Endothelial cell of umbilical vein (primary cell): Measurements from ENCODE around the gene MEOX2. TPM values are rescaled to one million over a fixed set of nuclear protein-coding genes. Genes with fewer than 3 reads are reported as not detected.

ENCODE experiments used
- BruUV-seq: library from RNA; stranded (reverse); fragments of 400-500 nt; replicated peaks from 2 replicates; lab custom pipeline; 2021; lab: Mats Ljungman, UMichigan
- CTCF ChIA-PET: fragments of 300-600, 350-600 bp; sonication (Branson Sonifier 250); formaldehyde crosslinking; loops from one replicate; lab custom pipeline; 2021; ENCODE audit warnings: antibody characterized with exemption, inconsistent platforms; lab: Charles Lee
- POLR2A ChIA-PET: fragments of 300-600, 350-600 bp; sonication (Branson Sonifier 250); formaldehyde crosslinking; loops from one replicate; lab custom pipeline; 2021; ENCODE audit warnings: antibody characterized with exemption, inconsistent platforms; lab: Charles Lee
- DNase-seq: peaks from one replicate; pipeline ENCODE4 v3.0.0-alpha.2; 2011; ENCODE audit warnings: low read depth, low spot score
- FAIRE-seq: peaks from 2 replicates; lab custom pipeline; 2011; peaks lifted over from hg19 to GRCh38; lab: Jason Lieb, UNC
- H2AFZ ChIP-seq: 2 replicates; pipeline ENCODE4 v1.6.0; 2012; ENCODE audit warnings: low read depth, low read length, control low read depth, inconsistent platforms
- H3K27ac ChIP-seq: 2 replicates; pipeline ENCODE4 v1.5.1; 2011; ENCODE audit warnings: low read depth, mild to moderate bottlenecking, control low read depth, low read length, moderate library complexity; ENCODE audit not compliant: insufficient read depth
- H3K27me3 ChIP-seq, 2 experiments: 2 replicates each; pipeline versions ENCODE4 v1.6.0 to v1.6.1; 2011; ENCODE audit warnings: low read length in 2 of 2, mixed read lengths in 1 of 2; ENCODE audit not compliant: control insufficient read depth in 2 of 2, insufficient read depth in 2 of 2
- H3K36me3 ChIP-seq, 2 experiments: 2 replicates in 1 of 2; 3 replicates in 1 of 2; pipeline ENCODE4 v1.5.1; 2011; ENCODE audit warnings: low read length in 2 of 2, mild to moderate bottlenecking in 1 of 2, moderate library complexity in 1 of 2; ENCODE audit not compliant: control insufficient read depth in 2 of 2, insufficient read depth in 2 of 2; ENCODE audit errors: extremely low read depth in 1 of 2
- H3K4me1 ChIP-seq: 3 replicates; pipeline ENCODE4 v1.5.1; 2011; ENCODE audit warnings: mild to moderate bottlenecking, low read length; ENCODE audit not compliant: control insufficient read depth, insufficient read depth; ENCODE audit errors: extremely low read depth
- H3K4me2 ChIP-seq: 2 replicates; pipeline ENCODE4 v1.6.1; 2011; ENCODE audit warnings: low read length, control low read depth, mixed read lengths; ENCODE audit not compliant: insufficient read depth
- H3K4me3 ChIP-seq, 3 experiments: fragments of 200-600 bp in 1 of 3; sonication (generic), shearing (Covaris generic) in 1 of 3; replicated peaks in 1 of 3; 2 replicates each; pipeline ENCODE4 v1.5.1; 2011 to 2016; ENCODE audit warnings: control low read depth in 3 of 3, low read length in 3 of 3, mild to moderate bottlenecking in 2 of 3, inconsistent platforms in 1 of 3, low read depth in 1 of 3, moderate library complexity in 1 of 3; ENCODE audit not compliant: insufficient read depth in 1 of 3
- H3K79me2 ChIP-seq: 2 replicates; pipeline ENCODE4 v1.6.0; 2012; ENCODE audit warnings: low read length, inconsistent platforms; ENCODE audit not compliant: control insufficient read depth, insufficient read depth
- H3K9ac ChIP-seq: replicated peaks from 2 replicates; pipeline ENCODE3; 2011; ENCODE audit warnings: low read length, control low read depth; ENCODE audit not compliant: insufficient read depth; ENCODE audit errors: extremely low read depth
- H3K9me1 ChIP-seq: replicated peaks from 3 replicates; pipeline ENCODE4 v1.6.0; 2011; ENCODE audit warnings: mild to moderate bottlenecking, low read length; ENCODE audit not compliant: control insufficient read depth, insufficient read depth; ENCODE audit errors: extremely low read depth
- H3K9me3 ChIP-seq: replicated peaks from 2 replicates; pipeline ENCODE4 v1.5.1; 2012; ENCODE audit warnings: low read length, inconsistent platforms; ENCODE audit not compliant: control insufficient read depth, insufficient read depth
- H4K20me1 ChIP-seq: replicated peaks from 2 replicates; pipeline ENCODE3; 2011; ENCODE audit warnings: mild to moderate bottlenecking, low read length; ENCODE audit not compliant: control insufficient read depth, insufficient read depth; ENCODE audit errors: extremely low read depth
- CTCF ChIP-seq, 2 donors: IDR thresholded peaks; 1 replicate in 1 of 2; 2 replicates in 1 of 2; pipeline ENCODE4 v1.5.1; 2011; ENCODE audit warnings: low read length in 2 of 2, mild to moderate bottlenecking in 2 of 2, moderate library complexity in 2 of 2, control low read depth in 1 of 2, inconsistent platforms in 1 of 2, low read depth in 1 of 2; ENCODE audit not compliant: insufficient read depth in 1 of 2; ENCODE audit errors: extremely low read depth in 1 of 2
- EZH2 ChIP-seq: IDR thresholded peaks from 2 replicates; pipeline ENCODE4 v1.6.1; 2012; ENCODE audit warnings: borderline replicate concordance, low read depth, mild to moderate bottlenecking, moderate library complexity, low read length, inconsistent platforms; ENCODE audit not compliant: severe bottlenecking
- FOS ChIP-seq: IDR thresholded peaks from 2 replicates; pipeline ENCODE4 v1.6.1; 2011; ENCODE audit warnings: mild to moderate bottlenecking, low read length, moderate library complexity, borderline replicate concordance; ENCODE audit not compliant: insufficient read depth
- GATA2 ChIP-seq: IDR thresholded peaks from 2 replicates; pipeline ENCODE4 v1.7.0; 2011; ENCODE audit warnings: low read depth, mild to moderate bottlenecking, moderate library complexity, mixed read lengths, low read length; ENCODE audit not compliant: insufficient read length, insufficient read depth
- JUN ChIP-seq: IDR thresholded peaks from 2 replicates; pipeline ENCODE4 v1.6.1; 2011; ENCODE audit warnings: borderline replicate concordance, low read depth; ENCODE audit not compliant: insufficient read length, insufficient read depth
- MAX ChIP-seq: IDR thresholded peaks from 2 replicates; pipeline ENCODE4 v1.6.1; 2011; ENCODE audit not compliant: insufficient read depth, insufficient read length
- MYC ChIP-seq: IDR thresholded peaks from one replicate; pipeline ENCODE4 v1.6.1; 2011; ENCODE audit warnings: mild to moderate bottlenecking, low read depth, low read length
- POLR2A ChIP-seq: IDR thresholded peaks from 2 replicates; pipeline ENCODE4 v1.6.1; 2012; ENCODE audit warnings: low read depth, mild to moderate bottlenecking, control low read depth, low read length
- POLR2AphosphoS5 ChIP-seq: IDR thresholded peaks from 2 replicates; pipeline ENCODE4 v1.6.1; 2012; ENCODE audit warnings: low read depth, mild to moderate bottlenecking, control low read depth, low read length, moderate library complexity; ENCODE audit not compliant: insufficient read depth
- dilution Hi-C: fragments of 300-500 bp; cut with MboI; formaldehyde crosslinking; loops from one replicate; pipeline ENCODE4 v1.15.0; 2019; ENCODE audit warnings: low sequenced_read_pairs; ENCODE audit not compliant: extremely low pct_ligation_motif_present
- intact Hi-C: fragments of 100-400 bp; cut with micrococcal nuclease; formaldehyde crosslinking; loops from one replicate; pipeline ENCODE4 v1.10.0; 2022
- polyA plus RNA-seq, 4 experiments: library from polyadenylated mRNA; depleted of rRNA in 3 of 4; stranded (reverse) in 3 of 4; unstranded in 1 of 4; fragments of >200 nt; gene quantifications; 2 replicates each; pipeline versions ENCODE4 v1.2.1 to v1.2.3, GENCODE V29; 2011 to 2012; ENCODE audit warnings: missing spikeins in 1 of 4
- total RNA-seq: library from RNA; stranded (reverse); gene quantifications from 2 replicates; pipeline ENCODE4 v1.2.3, GENCODE V29; 2021

Gene MEOX2
- total and polyA plus RNA-seq, 2 donors (not counting 3 experiments of a cell fraction or from before 2014, with no cell fraction given) = 11.6 to 45.1 TPM

GRCh38 chr7:15648461-15648961 lies 38.0 kb downstream of the MEOX2 start:
- no peak for FAIRE-seq
- peak overlapping the region; percentile 81 for H3K4me2 ChIP-seq
- ChIA-PET POLR2A (no interaction called here), CTCF (interaction anchor here (1.4 to 1.7 kb wide), 2 partner anchors 36 to 72 kb away, joined by 3 to 6 read pairs; no protein-coding TSS in a partner anchor)
- no peaks in the 10 kb centered on the region for H3K36me3 ChIP-seq
- peaks cover 10% of the 10 kb centered on the region for H3K4me1 ChIP-seq
- peak overlapping the region in 1 of 3 experiments; percentile 10 for H3K4me3 ChIP-seq
- intact Hi-C loops (loop anchor here (10.0 kb wide), 1 partner anchor 144 kb away; no protein-coding TSS in a partner anchor), dilution Hi-C loops (no loop called here)
- peak overlapping the region; percentile 57 for H2AFZ ChIP-seq
- no peaks in the 10 kb centered on the region for H4K20me1 ChIP-seq
- DNase-seq = peak; percentile 75
- peak overlapping the region; percentile 13 for H3K27ac ChIP-seq
- no peaks in the 10 kb centered on the region for H3K27me3 ChIP-seq
- TF ChIP-seq EZH2 (no peak), MAX (no peak), GATA2 (no peak), CTCF (IDR thresholded peaks at IDR 0.05; ENCODE audit: extremely low read depth in 1 of 2, insufficient read depth in 1 of 2, low read depth in 1 of 2, low read length in 2 of 2) (no peak), FOS (no peak), JUN (no peak), MYC (no peak), POLR2A (no peak), POLR2AphosphoS5 (no peak)
- peak overlapping the region; percentile 3 for H3K9ac ChIP-seq
- BruUV-seq = no TSS peak
- no peaks in the 10 kb centered on the region for H3K9me1 ChIP-seq
- H3K9me3 ChIP-seq = no peaks in the 10 kb centered on the region
- H3K79me2 ChIP-seq = peaks cover 15% of the 10 kb centered on the region
